ENCODE data around the gene ARTN.

ARTN gene

DNA sequence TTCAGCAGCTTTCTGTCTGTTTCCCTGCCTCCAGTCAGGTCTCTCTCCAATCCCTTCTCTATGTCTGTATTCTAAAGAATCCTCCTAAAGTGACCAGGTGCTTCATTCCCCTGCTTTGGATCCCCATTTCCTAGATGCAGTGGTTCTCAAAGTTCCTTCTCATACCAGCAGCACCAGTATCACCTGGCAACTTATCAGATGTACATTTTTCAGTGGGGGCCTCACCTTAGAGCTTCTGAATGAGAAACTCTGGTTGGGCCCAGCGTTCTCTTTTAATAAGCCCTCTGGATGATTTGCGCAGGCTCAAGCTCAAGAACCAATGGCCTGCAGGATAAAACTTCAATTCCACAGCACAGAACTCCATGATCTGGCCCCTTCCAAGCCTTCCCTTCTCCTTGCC lies 25.4 kb upstream of the ARTN start:
- no peak overlapping the region for H3K4me3 ChIP-seq (ENCODE audit: low read depth, low read length)
- no peak overlapping the region for H3K27ac ChIP-seq (ENCODE audit: low read depth, low read length)
- H3K9ac ChIP-seq (ENCODE audit: low read depth, low read length), result no peak overlapping the region
- no peaks in the 10 kb centered on the region for H3K27me3 ChIP-seq (ENCODE audit: control insufficient read depth, insufficient read depth, low read length)
- no peaks in the 10 kb centered on the region for H3K36me3 ChIP-seq (ENCODE audit: control insufficient read depth, insufficient read depth, low read length)
- peaks cover 13% of the 10 kb centered on the region for H3K4me1 ChIP-seq (ENCODE audit: control insufficient read depth, insufficient read depth, low read length)
- H3K9me3 ChIP-seq (ENCODE audit: control insufficient read depth, insufficient read depth, low read length), result no peaks in the 10 kb centered on the region

DNA sequence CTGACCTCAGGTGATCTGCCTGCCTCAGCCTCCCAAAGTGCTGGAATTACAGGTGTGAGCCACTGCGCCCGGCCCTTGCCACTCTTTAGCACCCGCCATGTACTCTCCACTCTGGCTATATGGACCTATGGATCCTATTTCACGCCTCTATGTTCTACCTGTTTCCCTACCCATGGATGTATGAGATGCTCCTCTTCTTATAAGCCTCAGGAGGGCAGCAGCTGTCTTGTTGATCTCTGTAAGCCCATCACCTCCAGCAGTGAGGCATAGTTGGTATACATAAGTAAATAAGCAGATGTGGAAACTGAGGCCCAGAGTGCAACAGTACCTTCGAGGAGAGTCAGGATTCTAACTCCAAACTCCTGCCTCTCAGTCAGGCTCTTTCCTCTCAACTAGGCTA lies 24.7 kb upstream of the ARTN start:
- H3K4me3 ChIP-seq (ENCODE audit: low read depth, low read length), result no peak overlapping the region
- H3K9ac ChIP-seq (ENCODE audit: low read depth, low read length), result no peak overlapping the region
- H3K36me3 ChIP-seq (ENCODE audit: control insufficient read depth, insufficient read depth, low read length), result no peaks in the 10 kb centered on the region
- H3K27ac ChIP-seq (ENCODE audit: low read depth, low read length), result no peak overlapping the region
- H3K27me3 ChIP-seq (ENCODE audit: control insufficient read depth, insufficient read depth, low read length), result no peaks in the 10 kb centered on the region
- H3K9me3 ChIP-seq (ENCODE audit: control insufficient read depth, insufficient read depth, low read length), result no peaks in the 10 kb centered on the region
- peaks cover 19% of the 10 kb centered on the region for H3K4me1 ChIP-seq (ENCODE audit: control insufficient read depth, insufficient read depth, low read length)

DNA sequence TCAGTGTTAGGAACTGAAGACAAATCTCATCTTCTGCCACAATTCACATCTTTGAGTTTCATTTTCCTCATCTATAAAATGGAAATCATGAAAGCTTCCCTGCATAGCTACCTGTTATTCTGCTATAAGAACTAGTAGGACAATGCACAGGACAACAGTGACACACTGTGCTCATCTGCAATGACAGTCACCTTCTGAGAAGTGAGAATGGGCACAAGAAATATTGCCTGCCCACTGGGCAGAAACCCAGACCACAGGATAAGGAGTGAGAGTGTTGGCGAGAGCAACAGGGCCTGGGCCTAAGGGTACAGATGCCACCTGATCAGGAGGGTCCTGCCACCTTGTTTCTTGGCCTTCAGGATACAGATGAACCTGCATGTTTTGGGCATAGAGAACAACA lies 23.3 kb upstream of the ARTN start:
- Histone ChIP-seq H3K9me3 (ENCODE audit: control insufficient read depth, insufficient read depth, low read length) (no peaks in the 10 kb centered on the region), H3K4me3 (ENCODE audit: low read depth, low read length) (no peak overlapping the region), H3K4me1 (ENCODE audit: control insufficient read depth, insufficient read depth, low read length) (peaks cover 26% of the 10 kb centered on the region), H3K36me3 (ENCODE audit: control insufficient read depth, insufficient read depth, low read length) (no peaks in the 10 kb centered on the region), H3K27ac (ENCODE audit: low read depth, low read length) (no peak overlapping the region), H3K27me3 (ENCODE audit: control insufficient read depth, insufficient read depth, low read length) (no peaks in the 10 kb centered on the region), H3K9ac (ENCODE audit: low read depth, low read length) (no peak overlapping the region)

GRCh38 chr1:43912607-43913006 lies 21.0 kb upstream of the ARTN start:
- Histone ChIP-seq H3K4me3 (ENCODE audit: low read depth, low read length) (no peak overlapping the region), H3K27ac (ENCODE audit: low read depth, low read length) (peak overlapping the region; percentile 22), H3K9ac (ENCODE audit: low read depth, low read length) (no peak overlapping the region), H3K9me3 (ENCODE audit: control insufficient read depth, insufficient read depth, low read length) (no peaks in the 10 kb centered on the region), H3K36me3 (ENCODE audit: control insufficient read depth, insufficient read depth, low read length) (no peaks in the 10 kb centered on the region), H3K27me3 (ENCODE audit: control insufficient read depth, insufficient read depth, low read length) (no peaks in the 10 kb centered on the region), H3K4me1 (ENCODE audit: control insufficient read depth, insufficient read depth, low read length) (peaks cover 26% of the 10 kb centered on the region)

- Histone ChIP-seq H3K9ac (ENCODE audit: low read depth, low read length) (no peak overlapping the region), H3K27me3 (ENCODE audit: control insufficient read depth, insufficient read depth, low read length) (no peaks in the 10 kb centered on the region), H3K9me3 (ENCODE audit: control insufficient read depth, insufficient read depth, low read length) (no peaks in the 10 kb centered on the region), H3K36me3 (ENCODE audit: control insufficient read depth, insufficient read depth, low read length) (no peaks in the 10 kb centered on the region), H3K27ac (ENCODE audit: low read depth, low read length) (peak overlapping the region; percentile 22), H3K4me1 (ENCODE audit: control insufficient read depth, insufficient read depth, low read length) (peaks cover 26% of the 10 kb centered on the region), H3K4me3 (ENCODE audit: low read depth, low read length) (no peak overlapping the region)
Measured at GRCh38 chr1:43913051-43913501, 20.5 kb upstream of the ARTN start.

GRCh38 chr1:43913666-43914360 lies 19.8 kb upstream of the ARTN start:
- no peaks in the 10 kb centered on the region for H3K9me3 ChIP-seq (ENCODE audit: control insufficient read depth, insufficient read depth, low read length)
- H3K36me3 ChIP-seq (ENCODE audit: control insufficient read depth, insufficient read depth, low read length), result no peaks in the 10 kb centered on the region
- H3K27ac ChIP-seq (ENCODE audit: low read depth, low read length), result no peak overlapping the region
- no peak overlapping the region for H3K9ac ChIP-seq (ENCODE audit: low read depth, low read length)
- no peaks in the 10 kb centered on the region for H3K27me3 ChIP-seq (ENCODE audit: control insufficient read depth, insufficient read depth, low read length)
- H3K4me1 ChIP-seq (ENCODE audit: control insufficient read depth, insufficient read depth, low read length), result peaks cover 26% of the 10 kb centered on the region
- H3K4me3 ChIP-seq (ENCODE audit: low read depth, low read length), result no peak overlapping the region

DNA sequence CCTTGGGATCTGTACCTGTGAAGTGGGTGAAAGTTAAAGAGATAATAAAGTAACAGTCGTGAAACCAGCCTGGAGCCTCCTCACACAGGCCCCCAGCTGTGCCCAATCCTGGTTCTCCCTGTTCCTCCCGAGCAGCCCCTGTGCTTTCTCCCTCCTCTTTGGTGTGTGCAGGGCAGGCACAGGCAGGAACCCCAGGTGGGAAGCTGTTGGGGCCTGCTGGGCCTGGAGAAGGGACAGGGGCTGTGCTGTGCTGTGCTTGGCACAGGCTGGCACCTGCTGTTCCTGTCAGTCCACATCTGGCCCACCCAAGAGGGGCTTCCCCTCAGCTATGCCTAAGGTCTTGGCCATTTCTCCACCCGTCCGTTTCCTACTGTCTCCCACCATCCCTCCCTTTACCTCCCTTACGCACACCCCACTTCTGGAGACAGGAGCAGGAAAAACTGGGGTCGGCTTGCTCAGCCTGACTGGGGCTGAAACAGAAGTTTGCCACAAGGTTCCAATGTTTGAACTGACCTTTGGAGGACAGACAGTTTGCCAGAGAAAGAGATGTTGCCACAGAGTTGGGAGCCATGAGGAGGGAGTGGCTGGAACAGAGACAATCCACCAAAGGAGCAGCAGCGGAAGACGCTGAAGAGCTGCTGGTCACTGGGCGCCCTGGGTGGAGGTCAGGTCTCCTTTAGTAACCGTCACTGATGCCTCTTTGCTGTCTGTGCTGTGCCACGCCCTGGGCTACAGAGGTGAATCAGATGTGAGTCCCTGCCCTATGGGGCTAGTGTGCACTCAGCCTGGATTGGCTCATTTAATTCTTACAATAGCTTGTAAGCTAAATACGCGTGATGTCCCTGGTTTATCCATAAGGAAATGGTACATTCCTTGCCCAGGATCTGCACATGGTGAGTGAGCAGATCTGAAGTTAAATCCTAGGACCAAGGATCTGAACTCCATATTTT lies 18.8 kb upstream of the ARTN start:
- no peaks in the 10 kb centered on the region for H3K9me3 ChIP-seq (ENCODE audit: control insufficient read depth, insufficient read depth, low read length)
- no peak overlapping the region for H3K4me3 ChIP-seq (ENCODE audit: low read depth, low read length)
- H3K4me1 ChIP-seq (ENCODE audit: control insufficient read depth, insufficient read depth, low read length), result peaks cover 26% of the 10 kb centered on the region
- H3K27me3 ChIP-seq (ENCODE audit: control insufficient read depth, insufficient read depth, low read length), result no peaks in the 10 kb centered on the region
- H3K36me3 ChIP-seq (ENCODE audit: control insufficient read depth, insufficient read depth, low read length), result no peaks in the 10 kb centered on the region
- H3K27ac ChIP-seq (ENCODE audit: low read depth, low read length), result no peak overlapping the region
- H3K9ac ChIP-seq (ENCODE audit: low read depth, low read length), result no peak overlapping the region

DNA sequence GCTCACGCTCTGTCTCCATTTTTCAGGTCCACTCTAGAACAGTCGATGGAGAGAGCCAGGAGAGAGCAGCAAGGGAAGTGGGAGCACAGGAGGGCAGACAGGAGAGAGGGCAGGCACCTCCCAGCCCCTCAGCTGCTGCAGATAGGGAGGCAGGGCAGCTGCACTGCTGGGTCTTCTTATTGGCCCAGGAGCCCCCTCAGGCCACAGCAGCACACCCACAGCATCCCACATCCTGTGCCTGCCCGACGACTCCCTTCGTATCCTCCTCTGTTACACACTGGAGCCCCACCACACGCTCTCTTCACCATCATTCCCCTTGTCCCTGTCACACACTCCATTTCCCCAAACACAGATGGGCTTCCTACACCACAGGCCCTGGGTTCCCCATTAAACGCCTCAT lies 13.7 kb upstream of the ARTN start:
- Histone ChIP-seq H3K36me3 (ENCODE audit: control insufficient read depth, insufficient read depth, low read length) (no peaks in the 10 kb centered on the region), H3K27me3 (ENCODE audit: control insufficient read depth, insufficient read depth, low read length) (no peaks in the 10 kb centered on the region), H3K4me1 (ENCODE audit: control insufficient read depth, insufficient read depth, low read length) (no peaks in the 10 kb centered on the region), H3K9ac (ENCODE audit: low read depth, low read length) (no peak overlapping the region), H3K4me3 (ENCODE audit: low read depth, low read length) (no peak overlapping the region), H3K9me3 (ENCODE audit: control insufficient read depth, insufficient read depth, low read length) (no peaks in the 10 kb centered on the region), H3K27ac (ENCODE audit: low read depth, low read length) (no peak overlapping the region)

DNA sequence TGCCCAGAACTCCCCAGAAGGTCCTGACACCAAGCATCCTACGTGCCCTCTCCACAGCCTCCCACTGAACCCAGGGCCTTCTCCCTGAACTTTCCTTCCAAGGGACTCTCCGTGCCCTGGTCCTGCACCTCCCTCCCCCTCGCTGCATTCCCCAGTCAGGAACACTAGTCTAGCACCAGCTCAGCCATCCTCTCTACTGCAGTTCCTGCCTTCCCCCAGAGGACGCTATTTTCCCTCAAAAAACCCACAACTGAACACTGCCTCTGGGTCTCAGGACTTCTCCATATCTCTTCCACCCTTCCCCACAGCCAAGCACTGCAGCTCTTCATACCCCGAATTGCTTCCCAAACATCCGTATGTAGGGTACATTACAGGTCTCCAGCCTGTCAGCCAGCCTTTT lies 12.6 kb upstream of the ARTN start:
- Histone ChIP-seq H3K9ac (ENCODE audit: low read depth, low read length) (no peak overlapping the region), H3K36me3 (ENCODE audit: control insufficient read depth, insufficient read depth, low read length) (no peaks in the 10 kb centered on the region), H3K9me3 (ENCODE audit: control insufficient read depth, insufficient read depth, low read length) (no peaks in the 10 kb centered on the region), H3K27ac (ENCODE audit: low read depth, low read length) (no peak overlapping the region), H3K4me3 (ENCODE audit: low read depth, low read length) (no peak overlapping the region), H3K4me1 (ENCODE audit: control insufficient read depth, insufficient read depth, low read length) (no peaks in the 10 kb centered on the region), H3K27me3 (ENCODE audit: control insufficient read depth, insufficient read depth, low read length) (no peaks in the 10 kb centered on the region)

GRCh38 chr1:43924516-43924915 lies 9.1 kb upstream of the ARTN start:
- Histone ChIP-seq H3K9me3 (ENCODE audit: control insufficient read depth, insufficient read depth, low read length) (no peaks in the 10 kb centered on the region), H3K36me3 (ENCODE audit: control insufficient read depth, insufficient read depth, low read length) (no peaks in the 10 kb centered on the region), H3K9ac (ENCODE audit: low read depth, low read length) (no peak overlapping the region), H3K27ac (ENCODE audit: low read depth, low read length) (no peak overlapping the region), H3K4me1 (ENCODE audit: control insufficient read depth, insufficient read depth, low read length) (no peaks in the 10 kb centered on the region), H3K4me3 (ENCODE audit: low read depth, low read length) (no peak overlapping the region), H3K27me3 (ENCODE audit: control insufficient read depth, insufficient read depth, low read length) (no peaks in the 10 kb centered on the region)

- Histone ChIP-seq H3K4me3 (ENCODE audit: low read depth, low read length) (no peak overlapping the region), H3K27me3 (ENCODE audit: control insufficient read depth, insufficient read depth, low read length) (no peaks in the 10 kb centered on the region), H3K36me3 (ENCODE audit: control insufficient read depth, insufficient read depth, low read length) (no peaks in the 10 kb centered on the region), H3K9ac (ENCODE audit: low read depth, low read length) (no peak overlapping the region), H3K4me1 (ENCODE audit: control insufficient read depth, insufficient read depth, low read length) (peaks cover 13% of the 10 kb centered on the region), H3K27ac (ENCODE audit: low read depth, low read length) (no peak overlapping the region), H3K9me3 (ENCODE audit: control insufficient read depth, insufficient read depth, low read length) (no peaks in the 10 kb centered on the region)
Measured at GRCh38 chr1:43925846-43926245, 7.8 kb upstream of the ARTN start.

All from HUES48 (cell line).